ENCODE results near the gene LRPAP1. TPM values are rescaled to one million over a fixed set of nuclear protein-coding genes. Genes with fewer than 3 reads are reported as not detected.

Gene LRPAP1
- polyA plus RNA-seq, 1 donor (not counting 4 experiments of a cell fraction or from before 2014, with no cell fraction given), result 121 TPM

DNA sequence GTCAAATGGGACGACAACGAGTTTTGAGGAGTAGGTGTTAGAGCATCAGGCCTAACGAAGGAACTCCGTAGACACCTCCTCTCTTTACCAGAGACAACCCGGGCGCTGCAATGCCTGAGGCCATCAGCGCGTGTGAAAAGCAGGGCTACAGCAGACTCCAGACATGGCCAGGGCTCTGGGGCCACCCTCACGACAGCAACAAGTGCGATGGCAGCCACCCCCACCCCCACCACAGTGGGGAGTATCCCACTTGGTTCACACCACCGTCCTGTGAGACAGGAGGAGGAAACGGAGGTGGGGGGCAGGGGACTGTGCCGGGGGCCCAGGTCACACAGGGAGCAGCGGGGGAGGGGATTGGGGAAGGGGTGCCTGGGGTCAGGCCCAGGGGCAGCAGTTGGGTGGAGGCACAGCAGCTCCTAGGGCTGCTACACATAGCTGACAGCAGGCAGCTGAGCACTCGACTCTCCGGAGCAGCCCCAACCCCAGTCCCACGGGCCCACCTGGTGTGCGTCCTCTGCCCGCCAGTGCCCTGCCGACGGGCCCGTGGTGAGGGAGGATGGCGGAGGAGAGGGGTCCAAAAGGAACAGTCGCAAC is 8.5 kb downstream of the LRPAP1 start:
- Histone ChIP-seq H4K20me1 (ENCODE audit: control insufficient read depth, extremely low read depth, insufficient read depth, low read length) (peaks cover 4% of the 10 kb centered on the region), H3K9ac (ENCODE audit: control insufficient read depth, extremely low read depth, insufficient read depth, low read length) (no peak overlapping the region), H3K79me2 (ENCODE audit: control insufficient read depth, insufficient read depth, low read length) (peaks cover 25% of the 10 kb centered on the region), H3K4me3 (ENCODE audit: control insufficient read depth in 2 of 3, extremely low read depth in 1 of 3, insufficient read depth in 2 of 3, low read depth in 1 of 3, low read length in 3 of 3) (no peak overlapping the region), H3K4me1 (ENCODE audit: control insufficient read depth, extremely low read depth, insufficient read depth, low read length) (no peaks in the 10 kb centered on the region), H3K9me1 (ENCODE audit: control insufficient read depth, extremely low read depth, insufficient read depth, low read length) (no peaks in the 10 kb centered on the region), H3K27me3 (ENCODE audit: control insufficient read depth, extremely low read depth, insufficient read depth, low read length) (no peaks in the 10 kb centered on the region), H3K36me3 (ENCODE audit: control insufficient read depth in 2 of 2, extremely low read depth in 1 of 2, insufficient read depth in 2 of 2, low read length in 2 of 2) (peaks cover 26 to 34% of the 10 kb centered on the region in 2 experiments), H3K27ac (ENCODE audit: control insufficient read depth, insufficient read depth, low read length) (no peak overlapping the region), H3K4me2 (ENCODE audit: control insufficient read depth, extremely low read depth, insufficient read depth, low read depth, low read length) (no peak overlapping the region), H2AFZ (ENCODE audit: control insufficient read depth, low read length) (no peak overlapping the region), H3K9me3 (ENCODE audit: control insufficient read depth, low read depth, low read length) (no peaks in the 10 kb centered on the region)
- TF ChIP-seq CTCF (optimal IDR thresholded peaks at IDR 0.05 in 1 of 3, IDR thresholded peaks at IDR 0.05 in 1 of 3, conservative IDR thresholded peaks at IDR 0.05 in 1 of 3; ENCODE audit: extremely low read depth in 1 of 3, insufficient read depth in 2 of 3, low read length in 3 of 3) (no peak), EZH2 (IDR thresholded peaks at IDR 0.05; ENCODE audit: low read length) (no peak)
- dilution Hi-C loops (cut with MboI; ENCODE audit: extremely low pct_ligation_motif_present, low sequenced_read_pairs), result no loop called here
- no peak for FAIRE-seq
- DNase-seq (ENCODE audit: low read depth, low spot score), result no peak

DNA sequence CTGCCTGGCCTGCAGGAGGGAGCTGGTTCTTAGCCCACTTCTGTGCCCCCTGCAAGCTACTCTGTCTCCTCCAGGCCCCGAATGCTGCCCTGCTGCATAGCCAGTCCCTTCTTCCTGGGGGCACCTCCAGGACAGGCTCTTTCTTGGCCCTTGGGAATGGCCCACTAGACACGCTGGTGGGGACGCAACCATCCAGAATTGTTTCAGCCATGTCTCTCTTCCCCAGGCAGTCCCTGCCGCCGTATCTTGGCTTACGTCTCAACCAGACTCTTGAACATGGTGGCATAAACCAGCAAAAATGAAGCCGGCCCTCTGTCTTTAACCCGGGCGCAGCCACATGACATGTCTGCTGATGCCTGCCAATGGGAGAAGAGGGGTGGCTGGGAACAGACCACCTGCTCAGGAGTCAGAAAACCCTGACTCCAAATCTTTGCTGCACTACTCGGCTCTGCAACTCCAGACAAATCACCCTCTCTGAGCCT is 9.0 kb downstream of the LRPAP1 start:
- Histone ChIP-seq H3K79me2 (ENCODE audit: control insufficient read depth, insufficient read depth, low read length) (peaks cover 19% of the 10 kb centered on the region), H3K4me2 (ENCODE audit: control insufficient read depth, extremely low read depth, insufficient read depth, low read depth, low read length) (no peak overlapping the region), H3K27me3 (ENCODE audit: control insufficient read depth, extremely low read depth, insufficient read depth, low read length) (no peaks in the 10 kb centered on the region), H3K9me3 (ENCODE audit: control insufficient read depth, low read depth, low read length) (no peaks in the 10 kb centered on the region), H3K9me1 (ENCODE audit: control insufficient read depth, extremely low read depth, insufficient read depth, low read length) (no peaks in the 10 kb centered on the region), H2AFZ (ENCODE audit: control insufficient read depth, low read length) (no peak overlapping the region), H3K9ac (ENCODE audit: control insufficient read depth, extremely low read depth, insufficient read depth, low read length) (no peak overlapping the region), H3K36me3 (ENCODE audit: control insufficient read depth in 2 of 2, extremely low read depth in 1 of 2, insufficient read depth in 2 of 2, low read length in 2 of 2) (peaks cover 26 to 32% of the 10 kb centered on the region in 2 experiments), H4K20me1 (ENCODE audit: control insufficient read depth, extremely low read depth, insufficient read depth, low read length) (peaks cover 4% of the 10 kb centered on the region), H3K4me1 (ENCODE audit: control insufficient read depth, extremely low read depth, insufficient read depth, low read length) (no peaks in the 10 kb centered on the region), H3K4me3 (ENCODE audit: control insufficient read depth in 2 of 3, extremely low read depth in 1 of 3, insufficient read depth in 2 of 3, low read depth in 1 of 3, low read length in 3 of 3) (no peak overlapping the region), H3K27ac (ENCODE audit: control insufficient read depth, insufficient read depth, low read length) (no peak overlapping the region)
- FAIRE-seq (no peak), DNase-seq (ENCODE audit: low read depth, low spot score) (no peak)
- TF ChIP-seq EZH2 (IDR thresholded peaks at IDR 0.05; ENCODE audit: low read length) (no peak), CTCF (optimal IDR thresholded peaks at IDR 0.05 in 1 of 3, IDR thresholded peaks at IDR 0.05 in 1 of 3, conservative IDR thresholded peaks at IDR 0.05 in 1 of 3; ENCODE audit: extremely low read depth in 1 of 3, insufficient read depth in 2 of 3, low read length in 3 of 3) (no peak)
- dilution Hi-C loops (cut with MboI; ENCODE audit: extremely low pct_ligation_motif_present, low sequenced_read_pairs), result no loop called here

Measured in keratinocyte (primary cell).